MM.1S (cell line): ENCODE results near the gene IGF2BP3.

Experiments used
- DNase-seq: peaks from one replicate; pipeline ENCODE4 v3.0.0-alpha.2; 2015
- H2AFZ ChIP-seq: fragments of 300-600 bp; sonication (generic); 2 replicates; pipeline ENCODE4 v1.6.0; 2016; ENCODE audit warnings: antibody characterized with exemption, low read length
- H3F3A ChIP-seq: fragments of 300-600 bp; sonication (generic); 2 replicates; pipeline ENCODE4 v1.6.1; 2016; ENCODE audit warnings: mild to moderate bottlenecking, antibody characterized with exemption, low read length, moderate library complexity, mixed read lengths; ENCODE audit not compliant: insufficient read depth
- H3K27ac ChIP-seq: fragments of 300-600 bp; sonication (generic); 2 replicates; pipeline ENCODE4 v1.5.1; 2016; ENCODE audit warnings: mild to moderate bottlenecking, low read length
- H3K27me3 ChIP-seq: fragments of 300-600 bp; sonication (generic); replicated peaks from 2 replicates; pipeline ENCODE4 v1.6.0; 2016; ENCODE audit warnings: low read length; ENCODE audit not compliant: insufficient read depth
- H3K36me3 ChIP-seq: fragments of 300-600 bp; sonication (generic); replicated peaks from 2 replicates; pipeline ENCODE4 v1.6.1; 2016; ENCODE audit warnings: mild to moderate bottlenecking, low read length, mixed read lengths; ENCODE audit not compliant: insufficient read depth
- H3K4me1 ChIP-seq: fragments of 300-600 bp; sonication (generic); 2 replicates; pipeline ENCODE4 v1.6.1; 2016; ENCODE audit warnings: low read length, mixed read lengths
- H3K4me2 ChIP-seq: fragments of 300-600 bp; sonication (generic); 2 replicates; pipeline ENCODE4 v1.6.0; 2016; ENCODE audit warnings: low read depth, low read length
- H3K4me3 ChIP-seq: fragments of 300-600 bp; sonication (generic); 2 replicates; pipeline ENCODE4 v1.5.1; 2016; ENCODE audit warnings: low read length, mixed read lengths
- H3K79me2 ChIP-seq: fragments of 300-600 bp; sonication (generic); 2 replicates; pipeline ENCODE4 v1.6.1; 2016; ENCODE audit warnings: mixed run types, low read length, mixed read lengths
- H3K9ac ChIP-seq: fragments of 300-600 bp; sonication (generic); 2 replicates; pipeline ENCODE4 v1.6.1; 2016; ENCODE audit warnings: low read length, mixed read lengths
- H3K9me2 ChIP-seq: fragments of 300-600 bp; sonication (generic); replicated peaks from 2 replicates; pipeline ENCODE4 v1.6.1; 2016; ENCODE audit warnings: mild to moderate bottlenecking, low read length, mixed read lengths; ENCODE audit not compliant: insufficient read depth
- H3K9me3 ChIP-seq: fragments of 300-600 bp; sonication (generic); replicated peaks from 2 replicates; pipeline ENCODE4 v1.6.1; 2016; ENCODE audit warnings: mild to moderate bottlenecking, low read length, mixed read lengths; ENCODE audit not compliant: insufficient read depth
- H4K20me1 ChIP-seq: fragments of 300-600 bp; sonication (generic); 2 replicates; pipeline ENCODE4 v1.6.1; 2016; ENCODE audit warnings: mild to moderate bottlenecking, low read length, moderate library complexity, mixed read lengths; ENCODE audit not compliant: insufficient read depth
- CTCF ChIP-seq: fragments of 300-600 bp; sonication (generic); IDR thresholded peaks from 2 replicates; pipeline ENCODE4 v1.5.1; 2016; ENCODE audit warnings: antibody characterized with exemption, low read length, mixed read lengths
- EZH2 ChIP-seq: fragments of 300-600 bp; sonication (generic); optimal IDR thresholded peaks from 2 replicates; pipeline ENCODE3; 2017; ENCODE audit warnings: low read depth, mild to moderate bottlenecking, antibody characterized with exemption, low read length, mixed read lengths
- EZH2phosphoT487 ChIP-seq: fragments of 300-600 bp; sonication (generic); IDR thresholded peaks from 2 replicates; pipeline ENCODE4 v1.6.1; 2018; ENCODE audit warnings: antibody characterized with exemption, low read length

Gene IGF2BP3

GRCh38 chr7:23472956-23473843 lies 2.9 kb upstream of the IGF2BP3 start:
- Histone ChIP-seq H3K36me3 (no peaks in the 10 kb centered on the region), H3K4me3 (peak overlapping the region; percentile 73), H4K20me1 (peaks cover 9% of the 10 kb centered on the region), H3K27me3 (peaks cover 92% of the 10 kb centered on the region), H3K9me3 (no peaks in the 10 kb centered on the region), H3K4me1 (peaks cover 9% of the 10 kb centered on the region; the same call in 1 of the 2 replicates), H3K27ac (no peak overlapping the region), H2AFZ (peak overlapping the region; percentile 82), H3F3A (peaks cover 18% of the 10 kb centered on the region; the same call in 1 of the 2 replicates), H3K9me2 (no peaks in the 10 kb centered on the region), H3K79me2 (no peaks in the 10 kb centered on the region), H3K9ac (peak overlapping the region; percentile 62; the same call in 1 of the 2 replicates), H3K4me2 (peak overlapping the region; percentile 99)
- no peak; the same call in 1 of the 2 replicates for TF ChIP-seq EZH2phosphoT487
- TF ChIP-seq EZH2 = no peak
- no peak for TF ChIP-seq CTCF
- no peak for DNase-seq

GRCh38 chr7:23472556-23472955 lies 2.3 kb upstream of the IGF2BP3 start:
- H3K9me3 ChIP-seq = no peaks in the 10 kb centered on the region
- no peaks in the 10 kb centered on the region for H3K9me2 ChIP-seq
- H3K27ac ChIP-seq = no peak overlapping the region
- H3K4me1 ChIP-seq = peaks cover 9% of the 10 kb centered on the region; the same call in 1 of the 2 replicates
- no peak for DNase-seq
- no peak overlapping the region for H2AFZ ChIP-seq
- H3K4me2 ChIP-seq = no peak overlapping the region
- no peaks in the 10 kb centered on the region for H3K79me2 ChIP-seq
- H3K9ac ChIP-seq = no peak overlapping the region
- H3K4me3 ChIP-seq = no peak overlapping the region
- TF ChIP-seq CTCF = no peak
- TF ChIP-seq EZH2phosphoT487 = no peak
- no peak for TF ChIP-seq EZH2
- H4K20me1 ChIP-seq = peaks cover 9% of the 10 kb centered on the region
- H3F3A ChIP-seq = peaks cover 18% of the 10 kb centered on the region; the same call in 1 of the 2 replicates
- H3K27me3 ChIP-seq = peaks cover 92% of the 10 kb centered on the region
- no peaks in the 10 kb centered on the region for H3K36me3 ChIP-seq

GRCh38 chr7:23472046-23472445 lies 1.8 kb upstream of the IGF2BP3 start:
- Histone ChIP-seq H3F3A (peaks cover 18% of the 10 kb centered on the region; the same call in 1 of the 2 replicates), H3K27ac (no peak overlapping the region), H3K79me2 (no peaks in the 10 kb centered on the region), H4K20me1 (peaks cover 9% of the 10 kb centered on the region), H3K4me2 (no peak overlapping the region), H3K9me3 (no peaks in the 10 kb centered on the region), H3K9ac (no peak overlapping the region), H3K4me1 (peaks cover 9% of the 10 kb centered on the region; the same call in 1 of the 2 replicates), H3K36me3 (no peaks in the 10 kb centered on the region), H2AFZ (no peak overlapping the region), H3K4me3 (no peak overlapping the region), H3K27me3 (peaks cover 92% of the 10 kb centered on the region), H3K9me2 (no peaks in the 10 kb centered on the region)
- DNase-seq = no peak
- TF ChIP-seq CTCF = no peak
- peak; percentile 71; the same call in 1 of the 2 replicates for TF ChIP-seq EZH2phosphoT487
- TF ChIP-seq EZH2 = peak; percentile 89
